Measurements from ENCODE around the gene PTPN11. TPM values are rescaled to one million over a fixed set of nuclear protein-coding genes. Genes with fewer than 3 reads are reported as not detected.
"Not testable (repeated sequence)": the region's sequence is repeated elsewhere in the genome, so short reads cannot be mapped to it uniquely, and the experiment has no call there.

PTPN11 gene
- total RNA-seq, 2 donors from 2014 or later, result 61.0 to 61.3 TPM

DNA sequence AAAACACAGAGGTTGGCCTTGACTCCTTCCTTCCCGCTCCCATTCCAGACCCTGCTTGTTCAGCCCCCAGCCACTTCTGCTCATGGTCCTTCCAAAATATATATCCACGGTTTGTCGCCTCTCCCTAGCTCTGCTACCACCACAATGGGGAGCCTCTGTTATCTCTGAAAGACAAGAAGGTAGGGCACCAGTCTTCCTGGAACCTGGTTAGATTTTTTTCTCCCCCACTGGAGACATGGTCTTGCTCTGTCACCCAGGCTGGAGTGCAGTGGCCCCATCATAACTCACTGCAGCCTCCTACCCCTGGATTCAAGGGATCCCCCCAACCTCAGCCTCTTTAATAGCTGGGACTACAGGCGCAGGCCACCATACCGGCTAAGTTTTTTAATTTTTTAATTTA, 95.7 kb downstream of the PTPN11 start:
- intact Hi-C loops (cut with DNase I), result no loop called here
- H3K27ac ChIP-seq, result no peak overlapping the region
- H3K36me3 ChIP-seq, result no peaks in the 10 kb centered on the region
- H3K27me3 ChIP-seq (replicated peaks; ENCODE audit: insufficient read depth), result no peaks in the 10 kb centered on the region
- DNase-seq (ENCODE audit: low spot score), result no peak
- no peaks in the 10 kb centered on the region for H3K9me3 ChIP-seq
- 90% methylated on average over 5 of the region's 5 CpGs for WGBS
- H3K4me3 ChIP-seq, result no peak overlapping the region
- no peaks in the 10 kb centered on the region for H3K4me1 ChIP-seq (replicated peaks)
- no peak for TF ChIP-seq POLR2A (IDR thresholded peaks at IDR 0.05)
- TF ChIP-seq, protein P1, sequence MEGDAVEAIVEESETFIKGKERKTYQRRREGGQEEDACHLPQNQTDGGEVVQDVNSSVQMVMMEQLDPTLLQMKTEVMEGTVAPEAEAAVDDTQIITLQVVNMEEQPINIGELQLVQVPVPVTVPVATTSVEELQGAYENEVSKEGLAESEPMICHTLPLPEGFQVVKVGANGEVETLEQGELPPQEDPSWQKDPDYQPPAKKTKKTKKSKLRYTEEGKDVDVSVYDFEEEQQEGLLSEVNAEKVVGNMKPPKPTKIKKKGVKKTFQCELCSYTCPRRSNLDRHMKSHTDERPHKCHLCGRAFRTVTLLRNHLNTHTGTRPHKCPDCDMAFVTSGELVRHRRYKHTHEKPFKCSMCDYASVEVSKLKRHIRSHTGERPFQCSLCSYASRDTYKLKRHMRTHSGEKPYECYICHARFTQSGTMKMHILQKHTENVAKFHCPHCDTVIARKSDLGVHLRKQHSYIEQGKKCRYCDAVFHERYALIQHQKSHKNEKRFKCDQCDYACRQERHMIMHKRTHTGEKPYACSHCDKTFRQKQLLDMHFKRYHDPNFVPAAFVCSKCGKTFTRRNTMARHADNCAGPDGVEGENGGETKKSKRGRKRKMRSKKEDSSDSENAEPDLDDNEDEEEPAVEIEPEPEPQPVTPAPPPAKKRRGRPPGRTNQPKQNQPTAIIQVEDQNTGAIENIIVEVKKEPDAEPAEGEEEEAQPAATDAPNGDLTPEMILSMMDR (IDR thresholded peaks at IDR 0.05), result no peak
- no peak for TF ChIP-seq POLR2AphosphoS5 (IDR thresholded peaks at IDR 0.05)

DNA sequence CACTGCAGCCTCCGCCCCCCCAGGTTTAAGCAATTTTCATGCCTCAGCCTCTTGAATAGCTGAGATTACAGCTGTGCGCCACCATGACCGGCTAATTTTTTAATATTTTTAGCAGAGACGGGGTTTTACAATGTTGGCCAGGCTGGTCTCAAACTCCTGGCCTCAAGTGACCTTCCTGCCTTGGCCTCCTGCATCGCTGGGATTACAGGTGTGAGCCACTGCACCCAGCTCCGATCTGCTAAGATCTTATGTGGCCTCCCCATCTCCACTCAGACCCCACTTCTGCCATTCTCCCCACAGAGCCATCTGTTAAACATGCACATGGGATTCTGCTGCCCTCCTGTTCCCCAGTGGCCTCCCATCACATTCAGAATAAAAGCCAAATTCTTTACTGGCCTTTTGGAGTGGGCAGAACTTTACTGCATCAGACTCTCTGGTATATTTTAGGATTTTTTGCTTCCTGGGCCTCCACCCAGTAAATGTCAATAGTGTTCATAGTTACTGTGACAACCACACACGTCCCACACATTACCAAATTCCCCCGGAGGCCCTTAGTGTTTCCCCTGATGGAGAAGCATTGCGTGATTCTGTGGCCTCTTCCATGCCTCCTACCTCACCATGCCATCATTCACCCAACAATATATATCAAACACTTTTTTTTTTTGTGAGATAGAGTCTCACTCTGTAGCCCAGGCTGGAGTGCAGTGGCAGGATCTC, 96.3 kb downstream of the PTPN11 start:
- Histone ChIP-seq H3K36me3 (no peaks in the 10 kb centered on the region), H3K27ac (no peak overlapping the region), H3K4me3 (no peak overlapping the region), H3K9me3 (no peaks in the 10 kb centered on the region), H3K4me1 (replicated peaks) (no peaks in the 10 kb centered on the region), H3K27me3 (replicated peaks; ENCODE audit: insufficient read depth) (no peaks in the 10 kb centered on the region)
- no peak for DNase-seq (ENCODE audit: low spot score)
- WGBS, result 80% methylated on average over 9 of the region's 9 CpGs
- TF ChIP-seq POLR2A (IDR thresholded peaks at IDR 0.05) (no peak), POLR2AphosphoS5 (IDR thresholded peaks at IDR 0.05) (no peak)
- TF ChIP-seq, protein P1 (IDR thresholded peaks at IDR 0.05), result no peak
- intact Hi-C loops (cut with DNase I), result no loop called here

DNA sequence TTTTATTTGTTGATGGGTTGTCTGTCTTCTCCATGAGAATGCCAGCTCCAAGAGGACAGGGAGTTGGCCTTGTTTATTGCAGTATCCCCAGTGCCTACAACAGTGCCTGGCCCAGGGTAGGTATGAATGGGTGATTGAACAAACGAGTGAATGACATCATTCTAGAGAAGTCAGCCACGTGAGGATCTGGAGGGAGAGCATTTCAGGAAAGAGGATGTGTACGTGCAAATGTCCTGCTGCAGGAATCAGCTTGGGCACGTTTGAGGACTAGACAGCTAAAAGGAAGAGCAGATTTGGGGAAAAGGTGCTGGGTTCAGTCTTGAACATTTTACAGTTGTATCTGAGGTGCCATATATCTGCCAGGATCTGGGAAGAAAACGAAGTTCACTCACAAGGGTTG, 97.1 kb downstream of the PTPN11 start:
- no peak for DNase-seq (ENCODE audit: low spot score)
- Histone ChIP-seq H3K27me3 (replicated peaks; ENCODE audit: insufficient read depth) (no peaks in the 10 kb centered on the region), H3K4me3 (no peak overlapping the region), H3K9me3 (no peaks in the 10 kb centered on the region), H3K4me1 (replicated peaks) (no peaks in the 10 kb centered on the region), H3K36me3 (no peaks in the 10 kb centered on the region), H3K27ac (no peak overlapping the region)
- TF ChIP-seq POLR2A (IDR thresholded peaks at IDR 0.05), result no peak
- no peak for TF ChIP-seq POLR2AphosphoS5 (IDR thresholded peaks at IDR 0.05)
- TF ChIP-seq, protein P1 (IDR thresholded peaks at IDR 0.05), result no peak
- 82% methylated on average over 5 of the region's 5 CpGs for WGBS
- intact Hi-C loops (cut with DNase I), result no loop called here

DNA sequence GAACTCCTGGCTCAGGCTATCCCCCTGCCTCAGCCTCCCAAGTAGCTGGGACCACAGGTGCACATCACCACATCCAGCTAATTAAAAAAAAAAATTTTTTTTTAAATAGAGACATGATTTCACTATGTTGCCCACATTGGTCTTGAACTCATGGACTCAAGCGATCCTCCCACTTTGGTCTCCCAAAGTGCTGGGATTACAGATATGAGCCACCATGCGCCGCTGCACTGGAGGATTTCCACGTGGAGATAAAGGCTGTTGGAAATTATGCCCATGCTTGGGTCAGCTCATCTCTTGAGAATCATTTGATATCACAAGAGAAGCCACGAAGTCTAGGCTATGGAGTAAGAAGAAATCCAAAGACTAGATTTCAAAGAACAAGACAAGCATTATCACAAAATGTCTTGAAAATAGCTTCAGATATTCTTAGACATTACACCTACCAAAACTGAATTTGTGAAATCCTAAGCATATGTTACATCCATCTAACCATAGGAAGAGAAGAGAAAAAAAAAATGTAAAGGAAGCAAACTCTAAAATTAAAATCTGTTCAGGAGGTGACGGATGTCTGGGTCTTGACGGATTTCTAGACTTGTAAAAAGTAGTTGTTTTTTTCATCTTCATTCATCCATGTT, 99.1 kb downstream of the PTPN11 start:
- intact Hi-C loops (cut with DNase I), result no loop called here
- H3K36me3 ChIP-seq, result no peaks in the 10 kb centered on the region
- no peaks in the 10 kb centered on the region for H3K4me1 ChIP-seq (replicated peaks)
- no peak for DNase-seq (ENCODE audit: low spot score)
- no peaks in the 10 kb centered on the region for H3K9me3 ChIP-seq
- TF ChIP-seq POLR2AphosphoS5 (IDR thresholded peaks at IDR 0.05), result no peak
- no peak for TF ChIP-seq POLR2A (IDR thresholded peaks at IDR 0.05)
- TF ChIP-seq, protein P1 (IDR thresholded peaks at IDR 0.05), result no peak
- no peak overlapping the region for H3K4me3 ChIP-seq
- H3K27me3 ChIP-seq (replicated peaks; ENCODE audit: insufficient read depth), result no peaks in the 10 kb centered on the region
- H3K27ac ChIP-seq, result no peak overlapping the region
- 78% methylated on average over 7 of the region's 7 CpGs for WGBS

DNA sequence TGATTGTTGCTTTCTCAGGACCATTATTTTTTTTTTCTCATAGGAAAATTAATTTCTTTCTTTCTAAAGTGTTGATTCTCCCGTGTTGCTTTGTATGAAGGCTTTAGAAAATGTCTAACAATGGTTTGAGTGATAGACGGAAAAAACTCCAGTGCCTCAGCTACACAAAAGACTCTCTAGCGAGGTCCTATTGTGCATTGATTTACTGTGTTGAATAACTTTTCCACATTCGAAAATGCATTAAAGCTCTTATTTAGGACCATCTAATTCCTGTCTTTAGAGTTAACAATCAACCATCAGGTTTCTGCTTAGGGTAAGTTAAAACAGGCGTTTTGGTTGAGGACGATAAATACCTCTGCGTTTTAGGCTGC, 99.6 kb downstream of the PTPN11 start:
- Histone ChIP-seq H3K27ac (no peak overlapping the region), H3K36me3 (no peaks in the 10 kb centered on the region), H3K4me3 (no peak overlapping the region), H3K9me3 (no peaks in the 10 kb centered on the region), H3K27me3 (replicated peaks; ENCODE audit: insufficient read depth) (no peaks in the 10 kb centered on the region), H3K4me1 (replicated peaks) (no peaks in the 10 kb centered on the region)
- DNase-seq (ENCODE audit: low spot score), result no peak
- TF ChIP-seq POLR2A (IDR thresholded peaks at IDR 0.05) (no peak), POLR2AphosphoS5 (IDR thresholded peaks at IDR 0.05) (no peak)
- TF ChIP-seq, protein P1 (IDR thresholded peaks at IDR 0.05), result no peak
- intact Hi-C loops (cut with DNase I), result no loop called here
- 66% methylated on average over 7 of the region's 7 CpGs for WGBS

DNA sequence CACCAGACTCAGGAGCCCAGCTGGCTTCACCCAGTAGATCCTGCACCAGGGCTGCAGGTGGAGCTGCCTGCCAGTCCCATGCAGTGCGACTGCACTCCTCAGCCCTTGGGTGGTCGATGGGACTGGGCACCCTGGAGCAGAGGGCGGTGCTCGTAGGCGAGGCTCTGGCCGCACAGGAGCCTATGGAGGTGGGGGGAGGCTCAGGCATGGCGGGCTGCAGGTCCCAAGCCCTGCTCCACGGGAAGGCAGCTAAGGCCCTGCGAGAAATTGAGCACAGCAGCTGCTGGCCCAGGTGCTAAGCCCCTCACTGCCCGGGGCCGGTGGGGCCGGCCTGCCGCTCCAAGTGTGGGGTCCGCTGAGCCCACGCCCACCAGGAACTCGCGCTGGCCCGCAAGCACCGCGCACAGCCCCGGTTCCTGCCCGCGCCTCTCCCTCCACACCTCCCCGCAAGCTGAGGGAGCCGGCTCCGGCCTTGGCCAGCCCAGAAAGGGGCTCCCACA, 101.1 kb downstream of the PTPN11 start:
- H3K9me3 ChIP-seq; intact Hi-C loops (cut with DNase I); DNase-seq (ENCODE audit: low spot score); H3K36me3 ChIP-seq; H3K4me3 ChIP-seq; H3K27ac ChIP-seq; H3K4me1 ChIP-seq (replicated peaks); H3K27me3 ChIP-seq (replicated peaks; ENCODE audit: insufficient read depth): not testable (repeated sequence)
- WGBS, result 91% methylated on average over 26 of the region's 26 CpGs

All from prostate gland (tissue), 2 donors.